Activated CD8-positive, alpha-beta memory T cell treated with anti-CD3 and anti-CD28 coated beads for 48 hours (primary cell): ENCODE results near the gene CBLN4.

ENCODE experiments used
- DNase-seq, 3 experiments: peaks; one replicate each; pipeline ENCODE4 v3.0.0-alpha.2; 2020; ENCODE audit warnings: low read depth in 2 of 3, low spot score in 2 of 3

Gene CBLN4

GRCh38 chr20:56005389-56005715 lies at the start of gene CBLN4:
TSS of gene CBLN4 (minus strand) at chr20:56005519. CDS start at chr20:56004171, 1,348 bp downstream.
- no peak for DNase-seq

- no peak for DNase-seq
Observed at GRCh38 chr20:56043227-56043626, 37.9 kb upstream of the CBLN4 start.

DNA sequence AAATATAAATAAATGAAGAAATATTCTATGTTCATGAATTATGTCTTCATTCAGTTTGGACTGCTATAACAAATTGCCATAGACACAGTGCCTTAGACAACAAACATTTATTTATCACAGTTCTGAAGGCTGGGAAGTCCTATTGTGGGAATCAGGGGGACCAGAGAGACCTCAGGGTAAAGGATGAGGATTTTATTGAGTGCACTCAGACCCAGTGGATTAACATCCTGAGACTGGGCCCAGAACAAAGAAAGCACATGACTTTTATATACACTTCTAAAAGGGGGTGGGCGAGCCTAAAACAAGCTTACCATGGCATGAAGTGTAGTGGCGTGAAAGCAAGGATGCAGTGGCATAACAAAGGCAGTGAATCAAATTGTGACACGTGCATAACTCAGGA lies 26.9 kb upstream of the CBLN4 start:
- DNase-seq: no peak

GRCh38 chr20:56018716-56019115 lies 13.4 kb upstream of the CBLN4 start:
- DNase-seq: no peak

DNA sequence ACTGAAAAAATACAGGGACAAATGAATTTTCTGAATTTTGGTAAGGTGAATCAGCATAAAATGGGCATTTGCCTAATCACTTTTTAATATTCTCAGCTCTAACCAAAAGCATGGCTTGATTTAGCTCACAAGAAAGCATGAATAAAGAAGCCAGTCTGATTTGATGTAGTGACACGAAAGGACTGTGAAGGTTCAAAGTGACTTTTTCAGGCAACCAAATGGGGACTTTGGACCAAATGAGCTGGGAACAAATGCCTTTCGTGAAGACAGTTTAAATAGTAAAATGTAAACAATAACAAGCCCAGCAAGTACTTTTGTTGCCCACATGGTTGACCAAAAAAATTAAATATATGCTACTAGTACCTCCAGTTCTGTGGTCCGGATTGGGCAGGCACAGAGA lies 12.9 kb upstream of the CBLN4 start:
- DNase-seq: no peak

DNA sequence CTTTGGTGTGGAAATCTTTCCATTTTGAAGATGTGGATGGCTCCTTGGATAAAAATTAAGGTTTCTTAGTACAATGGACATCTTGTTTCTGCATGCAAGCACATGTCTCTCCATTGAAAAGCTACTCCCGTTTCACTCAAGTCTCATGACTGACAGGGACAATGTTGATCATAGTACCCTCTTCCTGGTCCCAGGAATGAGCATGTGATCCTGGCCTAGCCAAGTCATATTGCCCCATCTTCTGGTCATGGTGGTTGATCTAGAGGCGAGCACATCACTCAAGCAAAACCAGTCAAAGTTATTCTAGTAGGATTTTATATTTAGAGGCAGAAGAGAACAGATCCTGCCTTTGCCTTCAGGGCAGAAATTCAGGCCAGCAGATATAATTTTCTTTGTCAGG lies 12.2 kb upstream of the CBLN4 start:
- no peak for DNase-seq

DNA sequence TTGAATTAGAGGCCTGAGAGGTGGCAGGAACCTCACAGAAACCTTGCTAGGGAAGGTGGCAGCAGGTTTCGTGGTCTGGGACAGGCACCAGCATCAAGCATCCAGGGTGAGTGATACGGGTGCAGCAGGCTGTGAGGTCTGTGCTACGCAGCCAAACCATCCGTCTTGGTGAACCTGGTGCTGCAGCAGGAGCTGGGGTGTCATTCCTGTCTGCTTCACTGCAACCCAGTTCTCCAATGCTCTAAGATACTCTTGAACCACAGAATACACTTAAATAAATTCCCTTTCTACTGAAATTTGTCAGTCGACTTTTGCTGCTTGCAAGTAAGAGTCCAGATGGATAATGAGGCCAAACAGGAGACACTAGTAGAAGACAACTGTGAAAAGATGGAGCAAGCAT lies 9.7 kb upstream of the CBLN4 start:
- DNase-seq: no peak

DNA sequence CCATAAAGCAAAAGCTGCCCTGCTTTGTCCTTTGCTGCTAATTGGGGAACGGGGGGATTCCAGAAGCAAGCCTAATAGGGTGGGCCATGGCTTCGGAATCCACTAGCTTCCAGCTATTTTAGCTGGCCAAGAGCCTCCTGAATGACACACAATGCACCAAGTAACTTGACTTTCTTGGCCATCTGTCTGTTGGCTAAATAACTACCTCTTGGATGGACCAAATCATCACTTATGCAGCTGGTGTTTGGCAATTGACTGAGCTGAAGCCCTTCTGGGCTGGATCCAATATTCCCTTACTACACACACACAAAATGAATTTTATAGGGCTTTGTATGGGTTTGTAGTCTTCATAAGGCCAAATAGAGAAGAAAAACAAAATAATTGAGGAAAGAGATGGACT lies 8.8 kb upstream of the CBLN4 start:
- no peak for DNase-seq

GRCh38 chr20:56004611-56005388 lies 519 bp downstream of the CBLN4 start:
- no peak for DNase-seq

- no peak for DNase-seq
Observed at GRCh38 chr20:56004007-56004406, 1.3 kb downstream of the CBLN4 start.

- DNase-seq: no peak
Observed at GRCh38 chr20:56002908-56003800, 2.2 kb downstream of the CBLN4 start.

GRCh38 chr20:56001890-56002289 lies 3.4 kb downstream of the CBLN4 start:
- no peak for DNase-seq

GRCh38 chr20:56001106-56001785 lies 4.1 kb downstream of the CBLN4 start:
- DNase-seq: no peak

DNA sequence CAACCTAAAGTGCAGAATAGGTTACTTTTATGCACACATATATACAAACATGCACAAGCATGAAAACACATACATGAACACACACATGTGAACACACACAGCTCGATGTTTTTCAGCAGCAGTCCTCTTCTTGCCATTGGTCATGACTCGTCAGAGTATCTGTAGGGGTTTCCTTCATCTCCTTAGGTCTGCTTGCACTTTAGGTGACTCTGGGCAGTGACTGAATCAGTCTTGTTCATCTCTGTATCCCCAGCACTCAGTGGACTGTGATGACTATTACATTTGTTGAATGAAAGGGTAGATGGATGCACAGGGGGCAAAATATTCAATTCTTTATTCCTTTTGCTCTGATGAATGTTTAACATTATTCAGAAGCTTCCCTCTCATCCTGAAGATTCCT lies 26.8 kb downstream of the CBLN4 start:
- DNase-seq: no peak

GRCh38 chr20:55977690-55978459 lies 27.4 kb downstream of the CBLN4 start:
- DNase-seq: no peak

GRCh38 chr20:55974491-55975202 lies 30.7 kb downstream of the CBLN4 start:
- DNase-seq: no peak

- no peak for DNase-seq
Observed at GRCh38 chr20:55964790-55965189, 40.5 kb downstream of the CBLN4 start.

DNA sequence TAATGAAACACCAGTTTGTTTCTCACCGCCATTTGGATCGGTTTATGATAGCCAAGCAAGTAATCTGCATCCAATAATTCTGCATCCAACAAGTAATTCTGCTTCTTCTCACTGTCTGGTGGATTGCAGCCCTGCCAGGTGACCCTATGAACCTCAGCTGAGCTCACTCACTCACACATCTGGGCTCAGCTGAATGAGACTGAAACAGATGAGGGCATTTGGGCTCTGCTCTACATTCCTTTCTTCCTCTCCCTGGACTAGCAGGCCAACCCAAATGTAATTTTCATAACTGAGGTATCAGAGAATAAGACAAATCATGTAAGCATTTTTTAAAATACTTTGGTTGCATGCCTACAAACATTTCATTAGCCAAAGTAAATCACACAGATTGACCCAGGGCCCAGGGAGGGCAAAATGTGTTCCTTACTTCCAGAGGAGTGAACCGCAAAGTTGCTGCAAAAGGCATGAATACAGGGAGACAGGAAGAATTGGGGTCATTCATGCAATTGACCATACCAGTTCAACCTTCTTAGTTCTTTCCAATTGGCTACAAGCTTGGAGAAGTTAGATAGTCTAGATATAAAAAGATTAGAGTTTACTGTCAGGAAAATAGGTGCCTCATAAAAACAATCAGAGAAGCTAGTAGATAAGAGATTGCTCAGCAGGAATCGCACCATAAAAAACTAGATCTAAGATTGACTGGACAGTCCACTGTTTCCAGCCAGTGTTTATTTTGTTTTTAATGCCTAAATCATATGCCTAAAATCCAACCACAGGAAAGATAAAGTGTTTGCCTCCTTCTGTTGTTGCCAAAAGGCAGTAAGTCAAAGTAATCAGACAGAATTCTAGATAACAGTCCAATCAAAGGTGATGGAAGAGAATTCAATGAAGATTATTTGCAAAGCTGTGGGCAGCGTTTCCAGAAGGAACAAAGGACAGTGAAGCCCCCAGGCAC lies 43.7 kb downstream of the CBLN4 start:
- DNase-seq: no peak

DNA sequence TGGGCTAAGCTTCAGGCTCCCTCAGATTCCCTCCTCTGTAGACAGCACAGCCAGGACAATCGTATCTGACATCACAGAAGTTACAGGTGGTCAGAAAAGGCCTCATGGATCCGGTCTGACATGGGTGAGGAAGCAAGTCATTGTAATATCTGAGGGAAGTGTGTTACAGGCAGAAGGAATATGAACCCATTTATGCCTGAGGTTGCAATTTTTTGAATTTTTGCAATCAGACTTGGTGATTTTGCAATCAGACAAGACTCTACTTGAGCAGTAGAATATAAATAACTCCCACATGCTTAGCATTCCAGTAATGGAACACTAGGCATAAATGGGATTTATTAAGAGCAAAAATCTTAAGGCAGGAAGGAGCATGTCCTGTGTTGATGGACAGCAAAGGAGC lies 52.1 kb downstream of the CBLN4 start:
- no peak for DNase-seq
